Keratinocyte (primary cell): ENCODE data around the gene SMDT1. TPM values are rescaled to one million over a fixed set of nuclear protein-coding genes. Genes with fewer than 3 reads are reported as not detected.

Experiments
- DNase-seq: peaks from one replicate; pipeline ENCODE4 v3.0.0-alpha.2; 2011; ENCODE audit warnings: low read depth, missing footprints, low spot score
- FAIRE-seq: peaks from 2 replicates; lab custom pipeline; 2011; peaks lifted over from hg19 to GRCh38; lab: Jason Lieb, UNC
- H2AFZ ChIP-seq: 2 replicates; pipeline ENCODE4 v1.6.0; 2012; ENCODE audit warnings: low read length, control low read depth, inconsistent platforms; ENCODE audit not compliant: control insufficient read depth
- H3K27ac ChIP-seq: 2 replicates; pipeline ENCODE4 v1.5.1; 2011; ENCODE audit warnings: low read length; ENCODE audit not compliant: control insufficient read depth, insufficient read depth
- H3K27me3 ChIP-seq: 3 replicates; pipeline ENCODE4 v1.6.0; 2011; ENCODE audit warnings: low read length; ENCODE audit not compliant: control insufficient read depth, insufficient read depth; ENCODE audit errors: extremely low read depth
- H3K36me3 ChIP-seq, 2 experiments: 2 replicates in 1 of 2; 3 replicates in 1 of 2; pipeline ENCODE4 v1.5.1; 2011; ENCODE audit warnings: low read length in 2 of 2, mild to moderate bottlenecking in 1 of 2; ENCODE audit not compliant: control insufficient read depth in 2 of 2, insufficient read depth in 2 of 2; ENCODE audit errors: extremely low read depth in 1 of 2
- H3K4me1 ChIP-seq: 3 replicates; pipeline ENCODE4 v1.5.1; 2011; ENCODE audit warnings: low read length; ENCODE audit not compliant: control insufficient read depth, insufficient read depth; ENCODE audit errors: extremely low read depth
- H3K4me2 ChIP-seq: 3 replicates; pipeline ENCODE4 v1.6.0; 2011; ENCODE audit warnings: low read depth, low read length; ENCODE audit not compliant: control insufficient read depth, insufficient read depth; ENCODE audit errors: extremely low read depth
- H3K4me3 ChIP-seq, 3 experiments: fragments of 200-600 bp in 1 of 3; sonication (generic) in 1 of 3; 2 replicates in 2 of 3; 3 replicates in 1 of 3; pipeline ENCODE4 v1.5.1; 2011 to 2016; ENCODE audit warnings: low read length in 3 of 3, mild to moderate bottlenecking in 3 of 3, control low read depth in 2 of 3, inconsistent platforms in 1 of 3, low read depth in 1 of 3, mixed read lengths in 1 of 3, mixed run types in 1 of 3, moderate library complexity in 1 of 3; ENCODE audit not compliant: control insufficient read depth in 2 of 3, insufficient read depth in 2 of 3; ENCODE audit errors: extremely low read depth in 1 of 3
- H3K79me2 ChIP-seq: 2 replicates; pipeline ENCODE4 v1.6.0; 2012; ENCODE audit warnings: low read length; ENCODE audit not compliant: control insufficient read depth, insufficient read depth
- H3K9ac ChIP-seq: 3 replicates; pipeline ENCODE4 v1.6.0; 2011; ENCODE audit warnings: low read length; ENCODE audit not compliant: control insufficient read depth, insufficient read depth; ENCODE audit errors: extremely low read depth
- H3K9me1 ChIP-seq: 3 replicates; pipeline ENCODE4 v1.6.0; 2011; ENCODE audit warnings: low read length; ENCODE audit not compliant: control insufficient read depth, insufficient read depth; ENCODE audit errors: extremely low read depth
- H3K9me3 ChIP-seq: 2 replicates; pipeline ENCODE4 v1.5.1; 2012; ENCODE audit warnings: low read depth, low read length; ENCODE audit not compliant: control insufficient read depth
- H4K20me1 ChIP-seq: 3 replicates; pipeline ENCODE4 v1.6.0; 2011; ENCODE audit warnings: low read length; ENCODE audit not compliant: control insufficient read depth, insufficient read depth; ENCODE audit errors: extremely low read depth
- EZH2 ChIP-seq: IDR thresholded peaks from one replicate; pipeline ENCODE4 v1.6.1; 2012; ENCODE audit warnings: inconsistent platforms, mild to moderate bottlenecking, low read length, moderate library complexity
- dilution Hi-C: fragments of 300-500 bp; cut with MboI; formaldehyde crosslinking; loops from one replicate; pipeline ENCODE4 v1.7.0; 2020; ENCODE audit warnings: low sequenced_read_pairs; ENCODE audit not compliant: extremely low pct_ligation_motif_present
- polyA plus RNA-seq, 5 experiments: library from polyadenylated mRNA; depleted of rRNA in 3 of 5; stranded (reverse) in 3 of 5; stranded (forward) in 1 of 5; unstranded in 1 of 5; fragments of >200 nt; gene quantifications; 1 replicate in 1 of 5; 2 replicates in 3 of 5; 3 replicates in 1 of 5; pipeline versions ENCODE4 v1.2.1 to v1.2.3, GENCODE V29; 2011 to 2012; ENCODE audit warnings: missing spikeins in 2 of 5, low read depth in 1 of 5, low replicate concordance in 1 of 5
- TF ChIP-seq, protein P1 (sequence below), 3 experiments: IDR thresholded peaks in 1 of 3; conservative IDR thresholded peaks in 1 of 3; optimal IDR thresholded peaks in 1 of 3; 2 replicates in 2 of 3; 3 replicates in 1 of 3; pipeline versions ENCODE3 to v1.5.1; 2011; ENCODE audit warnings: low read length in 3 of 3, mild to moderate bottlenecking in 3 of 3, moderate library complexity in 2 of 3, control low read depth in 1 of 3, inconsistent platforms in 1 of 3; ENCODE audit not compliant: insufficient read depth in 2 of 3; ENCODE audit errors: extremely low read depth in 1 of 3

SMDT1 gene
- polyA plus RNA-seq, 1 donor (not counting 4 experiments of a cell fraction or from before 2014, with no cell fraction given) = 21.6 TPM

DNA sequence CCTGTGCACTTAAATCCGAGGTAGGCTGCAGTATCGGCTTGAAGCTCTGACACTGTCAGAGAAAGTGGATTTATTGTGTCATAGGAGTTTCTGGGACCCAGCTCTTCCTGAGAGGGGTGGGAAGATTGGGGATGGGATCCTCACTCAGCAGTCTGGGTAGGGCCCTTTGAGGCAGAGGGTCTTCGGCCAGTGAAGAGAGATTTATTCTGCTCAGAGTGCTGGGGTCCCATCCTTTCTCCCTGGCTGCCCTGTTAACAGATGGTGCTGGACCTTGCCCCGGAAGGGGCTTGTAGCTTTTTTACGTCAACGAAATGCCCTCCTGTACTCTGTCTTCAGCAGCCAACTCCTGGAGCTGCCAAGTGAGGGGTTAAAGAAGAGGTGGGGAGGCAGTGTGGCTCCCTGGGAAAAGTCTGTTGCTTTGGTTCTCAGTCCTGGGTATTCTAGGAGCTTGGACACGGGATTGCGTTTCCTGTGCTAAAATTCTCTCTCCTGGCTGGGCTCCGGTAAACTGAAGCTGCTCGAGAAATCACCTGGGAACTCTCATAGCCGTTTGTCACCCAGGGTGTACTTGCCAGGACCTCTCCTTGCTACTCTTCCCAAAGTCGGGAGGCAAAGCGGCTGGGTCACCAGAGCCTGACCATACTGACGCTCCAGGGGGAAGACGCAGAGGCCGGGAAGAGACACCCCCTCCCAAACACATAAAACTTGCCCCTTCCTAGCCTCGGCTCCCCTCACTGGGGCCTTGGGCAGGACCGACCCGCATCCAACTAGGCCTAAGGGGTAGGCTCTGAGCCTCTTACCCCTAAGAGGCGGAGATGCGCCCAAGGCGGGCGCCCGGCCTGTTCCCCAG, 806 bp upstream of the SMDT1 start:
- FAIRE-seq (no peak), DNase-seq (no peak)
- dilution Hi-C loops = no loop called here
- peaks cover 0 to 2% of the 10 kb centered on the region in 2 experiments for H3K36me3 ChIP-seq
- TF ChIP-seq, protein P1, sequence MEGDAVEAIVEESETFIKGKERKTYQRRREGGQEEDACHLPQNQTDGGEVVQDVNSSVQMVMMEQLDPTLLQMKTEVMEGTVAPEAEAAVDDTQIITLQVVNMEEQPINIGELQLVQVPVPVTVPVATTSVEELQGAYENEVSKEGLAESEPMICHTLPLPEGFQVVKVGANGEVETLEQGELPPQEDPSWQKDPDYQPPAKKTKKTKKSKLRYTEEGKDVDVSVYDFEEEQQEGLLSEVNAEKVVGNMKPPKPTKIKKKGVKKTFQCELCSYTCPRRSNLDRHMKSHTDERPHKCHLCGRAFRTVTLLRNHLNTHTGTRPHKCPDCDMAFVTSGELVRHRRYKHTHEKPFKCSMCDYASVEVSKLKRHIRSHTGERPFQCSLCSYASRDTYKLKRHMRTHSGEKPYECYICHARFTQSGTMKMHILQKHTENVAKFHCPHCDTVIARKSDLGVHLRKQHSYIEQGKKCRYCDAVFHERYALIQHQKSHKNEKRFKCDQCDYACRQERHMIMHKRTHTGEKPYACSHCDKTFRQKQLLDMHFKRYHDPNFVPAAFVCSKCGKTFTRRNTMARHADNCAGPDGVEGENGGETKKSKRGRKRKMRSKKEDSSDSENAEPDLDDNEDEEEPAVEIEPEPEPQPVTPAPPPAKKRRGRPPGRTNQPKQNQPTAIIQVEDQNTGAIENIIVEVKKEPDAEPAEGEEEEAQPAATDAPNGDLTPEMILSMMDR (optimal IDR thresholded peaks at IDR 0.05 in 1 of 3, IDR thresholded peaks at IDR 0.05 in 1 of 3, conservative IDR thresholded peaks at IDR 0.05 in 1 of 3; ENCODE audit: extremely low read depth in 1 of 3, insufficient read depth in 2 of 3, low read length in 3 of 3) = no peak
- TF ChIP-seq EZH2 = no peak
- peaks cover 2% of the 10 kb centered on the region for H3K79me2 ChIP-seq
- no peaks in the 10 kb centered on the region for H3K9me1 ChIP-seq
- peak overlapping the region; percentile 96 for H3K27ac ChIP-seq
- H3K9ac ChIP-seq = peak overlapping the region; percentile 95
- H3K4me3 ChIP-seq = peak overlapping the region; percentile 55 to 95 (median 89)
- H3K9me3 ChIP-seq = peaks cover 3% of the 10 kb centered on the region
- H3K27me3 ChIP-seq = no peaks in the 10 kb centered on the region
- peak overlapping the region; percentile 96 for H3K4me2 ChIP-seq
- H3K4me1 ChIP-seq = peaks cover 22% of the 10 kb centered on the region
- peak overlapping the region; percentile 89 for H2AFZ ChIP-seq
- no peaks in the 10 kb centered on the region for H4K20me1 ChIP-seq

GRCh38 chr22:42080287-42080686, 787 bp downstream of the SMDT1 start:
- Histone ChIP-seq H3K36me3 (peaks cover under 1 to 4% of the 10 kb centered on the region in 2 experiments), H3K79me2 (peaks cover 2% of the 10 kb centered on the region)

More at GRCh38 chr22:42080287-42080686, 787 bp downstream of the SMDT1 start:
- no peaks in the 10 kb centered on the region for H3K27me3 ChIP-seq
- peak overlapping the region; percentile 96 for H3K27ac ChIP-seq
- peaks cover under 1% of the 10 kb centered on the region for H3K9me3 ChIP-seq
- no peak for TF ChIP-seq EZH2
- TF ChIP-seq, protein P1 (optimal IDR thresholded peaks at IDR 0.05 in 1 of 3, IDR thresholded peaks at IDR 0.05 in 1 of 3, conservative IDR thresholded peaks at IDR 0.05 in 1 of 3; ENCODE audit: extremely low read depth in 1 of 3, insufficient read depth in 2 of 3, low read length in 3 of 3) = no peak
- DNase-seq = no peak
- H3K4me3 ChIP-seq = peak overlapping the region; percentile 55 to 95 (median 89)
- peaks cover 20% of the 10 kb centered on the region for H3K4me1 ChIP-seq
- peak overlapping the region; percentile 94 for H3K4me2 ChIP-seq
- FAIRE-seq = no peak
- peak overlapping the region; percentile 95 for H3K9ac ChIP-seq
- peak overlapping the region; percentile 76 for H2AFZ ChIP-seq
- H3K9me1 ChIP-seq = no peaks in the 10 kb centered on the region
- dilution Hi-C loops = no loop called here
- no peaks in the 10 kb centered on the region for H4K20me1 ChIP-seq
